Right lobe of liver (tissue), 6 donors: Measurements from ENCODE around the gene TMEM200B. TPM values are rescaled to one million over a fixed set of nuclear protein-coding genes. Genes with fewer than 3 reads are reported as not detected.
"Not testable (repeated sequence)": the region's sequence is repeated elsewhere in the genome, so short reads cannot be mapped to it uniquely, and the experiment has no call there.

Experiments used
- ATAC-seq, 4 donors: fragments of 200-7000 bp; cut with Tn5 transposase; one replicate each; pipeline ENCODE4 v1.9.1; 2020; ENCODE audit warnings: mild to moderate bottlenecking in 4 of 4, moderate library complexity in 4 of 4
- DNase-seq, 3 donors: peaks; one replicate each; pipeline ENCODE4 v3.0.0-alpha.2; 2020
- H3K27ac ChIP-seq, 3 donors: fragments of 200-600 bp; one replicate each; pipeline ENCODE4 v1.8.0; 2022
- H3K27me3 ChIP-seq, 2 donors: fragments of 200-600 bp; one replicate each; pipeline ENCODE4 v1.8.0; 2022
- H3K36me3 ChIP-seq, 4 donors: fragments of 200-600 bp; sonication (generic) in 1 of 4; one replicate each; pipeline versions ENCODE4 v1.5.1 to v1.8.0; 2017 to 2022; ENCODE audit warnings: control low read depth in 1 of 4
- H3K4me1 ChIP-seq, 4 donors: fragments of 200-600 bp; sonication (generic) in 1 of 4; one replicate each; pipeline versions ENCODE4 v1.5.1 to v1.8.0; 2017 to 2022; ENCODE audit warnings: control low read depth in 1 of 4
- H3K4me3 ChIP-seq, 3 donors: fragments of 200-600 bp; one replicate each; pipeline ENCODE4 v1.8.0; 2022
- H3K9me3 ChIP-seq, 4 donors: fragments of 200-600 bp; sonication (generic) in 1 of 4; one replicate each; pipeline versions ENCODE4 v1.5.1 to v1.8.0; 2017 to 2022; ENCODE audit warnings: control low read depth in 1 of 4
- POLR2A ChIP-seq: fragments of 450-650 bp; IDR thresholded peaks from one replicate; pipeline ENCODE4 v1.6.1; 2017; ENCODE audit warnings: antibody characterized with exemption, mild to moderate bottlenecking
- WGBS: methylation state at CpG from one replicate; pipeline ENCODE4 v1.1.6; 2018; ENCODE audit warnings: low coverage, low lambda C conversion rate; ENCODE audit not compliant: insufficient coverage; ENCODE audit errors: missing lambda C conversion rate; 5-methylcytosine and 5-hydroxymethylcytosine counted together
- intact Hi-C, 2 donors: fragments of 100-400 bp; cut with DNase I; formaldehyde crosslinking; loops; one replicate each; pipeline versions ENCODE4 v1.11.2 to v1.14.1; 2022
- total RNA-seq, 6 experiments: library from RNA; depleted of rRNA in 2 of 6; stranded (reverse); fragments of >200 nt in 2 of 6; fragmentation: NEBNext Ultra II Directional in 3 of 6; extraction: Animal tissue kit (Norgen Biotek cat#: 25700) in 3 of 6; gene quantifications; one replicate each; pipeline versions ENCODE4 v1.1.0 to v1.2.4, GENCODE V29; 2016 to 2023
- TF ChIP-seq, protein P1 (sequence below), 4 donors: fragments of 200-600 bp in 3 of 4; fragments of 450-650 bp in 1 of 4; IDR thresholded peaks; one replicate each; pipeline versions ENCODE4 v1.5.1 to v1.8.0; 2016 to 2022; ENCODE audit warnings: antibody characterized with exemption in 4 of 4, mild to moderate bottlenecking in 2 of 4
- donor health status: DM: no; HTN: yes; CAD: no.
- donor health status: DM: no; HTN: no; CAD: no.
- donor health status: DM: no; HTN: no; CAD: no.
- donor health status: DM: no; HTN: yes; CAD: no.
- donor health status: DM: no; HTN: yes; CAD: no.

TMEM200B gene
- total RNA-seq, 6 experiments from 2014 or later = 0.83 to 4.5 (median 1.4) TPM

DNA sequence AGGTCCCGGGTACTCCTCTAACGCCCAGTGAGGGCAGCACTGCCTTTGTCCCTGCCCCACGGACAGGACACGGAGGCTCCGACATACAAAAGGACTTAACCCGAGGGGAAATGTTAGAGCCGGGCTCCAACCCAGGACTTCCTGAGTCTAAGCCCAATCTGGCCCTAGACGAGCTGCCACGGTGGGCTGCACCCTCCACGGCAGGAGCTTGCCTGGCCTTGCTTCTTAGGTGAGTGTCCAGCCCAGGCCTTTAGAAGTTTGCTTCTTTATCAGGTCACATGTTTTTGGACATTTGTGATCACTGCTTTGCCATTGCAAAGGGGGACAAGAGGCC is 11.0 kb upstream of the TMEM200B start:
- no peak overlapping the region for H3K27ac ChIP-seq
- TF ChIP-seq, protein P1, sequence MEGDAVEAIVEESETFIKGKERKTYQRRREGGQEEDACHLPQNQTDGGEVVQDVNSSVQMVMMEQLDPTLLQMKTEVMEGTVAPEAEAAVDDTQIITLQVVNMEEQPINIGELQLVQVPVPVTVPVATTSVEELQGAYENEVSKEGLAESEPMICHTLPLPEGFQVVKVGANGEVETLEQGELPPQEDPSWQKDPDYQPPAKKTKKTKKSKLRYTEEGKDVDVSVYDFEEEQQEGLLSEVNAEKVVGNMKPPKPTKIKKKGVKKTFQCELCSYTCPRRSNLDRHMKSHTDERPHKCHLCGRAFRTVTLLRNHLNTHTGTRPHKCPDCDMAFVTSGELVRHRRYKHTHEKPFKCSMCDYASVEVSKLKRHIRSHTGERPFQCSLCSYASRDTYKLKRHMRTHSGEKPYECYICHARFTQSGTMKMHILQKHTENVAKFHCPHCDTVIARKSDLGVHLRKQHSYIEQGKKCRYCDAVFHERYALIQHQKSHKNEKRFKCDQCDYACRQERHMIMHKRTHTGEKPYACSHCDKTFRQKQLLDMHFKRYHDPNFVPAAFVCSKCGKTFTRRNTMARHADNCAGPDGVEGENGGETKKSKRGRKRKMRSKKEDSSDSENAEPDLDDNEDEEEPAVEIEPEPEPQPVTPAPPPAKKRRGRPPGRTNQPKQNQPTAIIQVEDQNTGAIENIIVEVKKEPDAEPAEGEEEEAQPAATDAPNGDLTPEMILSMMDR (IDR thresholded peaks at IDR 0.05) = no peak
- TF ChIP-seq POLR2A = no peak
- no CpG with 5 or more reads among the region's 10 CpGs for WGBS
- H3K4me1 ChIP-seq = peaks cover 0 to 9% (median 4%) of the 10 kb centered on the region in 4 donors
- no peaks in the 10 kb centered on the region for H3K36me3 ChIP-seq
- no peaks in the 10 kb centered on the region for H3K9me3 ChIP-seq
- intact Hi-C loops = no loop called here
- H3K4me3 ChIP-seq = no peak overlapping the region
- DNase-seq = no peak
- no peak for ATAC-seq
- no peaks in the 10 kb centered on the region for H3K27me3 ChIP-seq

DNA sequence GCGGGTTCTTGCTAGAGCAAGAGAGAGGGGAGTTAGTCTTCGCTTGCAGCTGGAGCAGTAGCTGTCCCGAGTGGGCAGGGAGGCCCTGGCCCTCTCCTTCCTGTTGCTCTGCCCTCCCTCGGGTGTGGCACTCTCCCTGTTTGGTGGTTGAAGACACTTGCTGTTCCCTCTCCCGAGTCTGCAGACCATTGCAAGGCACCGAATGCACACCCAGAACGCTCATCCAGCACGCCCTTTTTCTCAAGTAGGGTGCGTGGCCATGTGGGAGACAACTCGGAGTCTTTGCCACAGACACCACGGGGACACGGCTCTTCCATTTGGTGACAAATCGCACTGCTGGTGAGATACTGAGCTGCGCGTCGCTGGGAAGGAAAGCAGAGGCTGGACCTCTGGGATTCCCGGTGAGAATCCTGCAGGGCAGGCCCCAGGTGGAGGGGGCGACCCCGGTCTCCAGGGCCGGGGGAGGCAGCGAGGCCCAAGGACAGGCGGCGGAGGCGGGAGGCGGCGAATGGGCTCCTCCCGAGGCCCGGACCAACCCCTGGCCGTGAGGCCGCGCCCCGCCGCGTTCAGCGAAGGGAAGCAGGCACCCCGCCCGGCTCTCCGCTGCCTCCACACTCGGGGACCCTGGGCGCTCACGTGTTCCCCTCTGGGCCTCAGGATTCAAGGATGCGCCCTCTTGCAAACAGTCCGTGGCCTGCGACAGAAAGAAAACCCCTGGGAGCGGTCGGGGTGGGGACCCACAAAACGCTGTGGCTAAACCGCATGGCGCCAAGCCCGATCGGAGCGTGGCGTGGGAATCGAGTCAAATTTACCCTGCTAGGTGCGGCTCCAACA is 10.4 kb upstream of the TMEM200B start:
- intact Hi-C loops = no loop called here
- no peak overlapping the region for H3K4me3 ChIP-seq
- no peaks in the 10 kb centered on the region for H3K36me3 ChIP-seq
- WGBS = 82% methylated on average over 12 of the region's 55 CpGs
- peaks cover 0 to 9% (median 4%) of the 10 kb centered on the region in 4 donors for H3K4me1 ChIP-seq
- ATAC-seq (no peak), DNase-seq (no peak)
- H3K9me3 ChIP-seq = no peaks in the 10 kb centered on the region
- no peaks in the 10 kb centered on the region for H3K27me3 ChIP-seq
- TF ChIP-seq, protein P1 (IDR thresholded peaks at IDR 0.05) = no peak
- TF ChIP-seq POLR2A = no peak
- no peak overlapping the region for H3K27ac ChIP-seq

DNA sequence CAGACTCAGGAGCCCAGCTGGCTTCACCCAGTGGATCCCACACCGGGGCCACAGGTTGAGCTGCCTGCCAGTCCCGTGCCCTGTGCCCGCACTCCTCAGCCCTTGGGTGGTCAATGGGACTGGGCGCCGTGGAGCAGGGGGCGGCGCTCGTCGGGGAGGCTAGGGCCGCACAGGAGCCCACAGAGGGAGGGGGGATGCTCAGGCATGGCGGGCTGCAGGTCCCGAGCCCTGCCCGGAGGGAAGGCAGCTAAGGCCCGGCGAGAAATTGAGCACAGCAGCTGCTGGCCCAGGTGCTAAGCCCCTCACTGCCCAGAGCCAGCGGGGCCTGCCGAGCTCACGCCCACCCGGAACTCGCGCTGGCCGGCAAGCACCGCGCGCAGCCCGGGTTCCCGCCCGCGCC is 7.4 kb upstream of the TMEM200B start:
- H3K4me3 ChIP-seq, DNase-seq, intact Hi-C loops, H3K4me1 ChIP-seq, ATAC-seq, H3K36me3 ChIP-seq, H3K27ac ChIP-seq, H3K9me3 ChIP-seq, H3K27me3 ChIP-seq: not testable (repeated sequence)
- no CpG with 5 or more reads among the region's 29 CpGs for WGBS

DNA sequence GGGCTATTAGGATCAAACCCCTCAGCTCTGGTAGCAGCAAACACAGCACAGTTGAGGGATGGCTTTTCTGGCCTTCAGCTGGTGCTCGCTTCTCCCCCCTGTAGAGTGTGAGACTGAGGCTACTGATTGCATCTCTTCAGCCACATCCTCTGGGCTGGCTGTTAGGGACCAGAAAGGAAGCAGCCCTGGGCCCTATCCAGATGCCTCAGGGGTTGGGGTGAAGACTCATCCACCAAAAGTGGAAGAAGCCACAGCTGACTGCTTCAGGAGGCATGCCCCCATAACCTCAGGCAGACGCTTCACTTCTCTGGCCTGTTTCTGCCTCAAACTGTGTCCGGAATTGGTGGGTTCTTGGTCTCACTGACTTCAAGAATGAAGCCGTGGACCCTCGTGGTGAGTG is 6.2 kb upstream of the TMEM200B start:
- TF ChIP-seq POLR2A = no peak
- TF ChIP-seq, protein P1 (IDR thresholded peaks at IDR 0.05) = no peak
- 17% methylated on average over 1 of the region's 5 CpGs for WGBS
- Histone ChIP-seq H3K27me3 (no peaks in the 10 kb centered on the region), H3K9me3 (no peaks in the 10 kb centered on the region), H3K4me3 (no peak overlapping the region), H3K4me1 (no peaks in the 10 kb centered on the region), H3K36me3 (no peaks in the 10 kb centered on the region), H3K27ac (no peak overlapping the region)
- intact Hi-C loops = no loop called here
- no peak for ATAC-seq
- DNase-seq = no peak

DNA sequence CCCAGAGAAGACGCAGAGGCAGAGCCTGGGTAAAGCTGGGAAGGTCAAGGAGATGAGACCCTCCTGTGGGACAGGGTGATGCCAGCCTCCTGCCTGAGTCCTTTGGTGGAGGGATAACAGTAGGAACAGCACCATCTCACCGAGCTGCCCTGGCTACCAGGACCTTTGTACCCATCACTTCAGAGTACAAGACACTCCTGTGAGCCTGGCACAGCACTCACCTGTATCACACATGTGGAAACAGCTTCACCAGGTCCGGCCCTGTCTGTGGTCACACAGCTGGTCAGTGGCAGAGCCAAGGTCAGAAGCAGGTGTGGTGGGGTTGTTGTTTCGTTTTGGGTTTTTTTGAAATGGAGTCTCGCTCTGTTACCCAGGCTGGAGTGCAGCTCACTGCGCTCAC is 5.0 kb upstream of the TMEM200B start:
- Histone ChIP-seq H3K27me3 (no peaks in the 10 kb centered on the region), H3K4me3 (no peak overlapping the region), H3K4me1 (peaks cover 0 to 6% (median 0%) of the 10 kb centered on the region in 4 donors), H3K36me3 (no peaks in the 10 kb centered on the region), H3K27ac (no peak overlapping the region), H3K9me3 (no peaks in the 10 kb centered on the region)
- TF ChIP-seq, protein P1 (IDR thresholded peaks at IDR 0.05) = no peak
- no peak for DNase-seq
- intact Hi-C loops = no loop called here
- peak in 2 of 4 donors; percentile 23 to 28 for ATAC-seq
- 82% methylated on average over 5 of the region's 6 CpGs for WGBS
